A204.1 (cell line): ENCODE results near the gene POU2F3.

Source experiments
- FAIRE-seq: peaks from 2 replicates; lab custom pipeline; 2012; peaks lifted over from hg19 to GRCh38; lab: Jason Lieb, UNC

POU2F3 gene

DNA sequence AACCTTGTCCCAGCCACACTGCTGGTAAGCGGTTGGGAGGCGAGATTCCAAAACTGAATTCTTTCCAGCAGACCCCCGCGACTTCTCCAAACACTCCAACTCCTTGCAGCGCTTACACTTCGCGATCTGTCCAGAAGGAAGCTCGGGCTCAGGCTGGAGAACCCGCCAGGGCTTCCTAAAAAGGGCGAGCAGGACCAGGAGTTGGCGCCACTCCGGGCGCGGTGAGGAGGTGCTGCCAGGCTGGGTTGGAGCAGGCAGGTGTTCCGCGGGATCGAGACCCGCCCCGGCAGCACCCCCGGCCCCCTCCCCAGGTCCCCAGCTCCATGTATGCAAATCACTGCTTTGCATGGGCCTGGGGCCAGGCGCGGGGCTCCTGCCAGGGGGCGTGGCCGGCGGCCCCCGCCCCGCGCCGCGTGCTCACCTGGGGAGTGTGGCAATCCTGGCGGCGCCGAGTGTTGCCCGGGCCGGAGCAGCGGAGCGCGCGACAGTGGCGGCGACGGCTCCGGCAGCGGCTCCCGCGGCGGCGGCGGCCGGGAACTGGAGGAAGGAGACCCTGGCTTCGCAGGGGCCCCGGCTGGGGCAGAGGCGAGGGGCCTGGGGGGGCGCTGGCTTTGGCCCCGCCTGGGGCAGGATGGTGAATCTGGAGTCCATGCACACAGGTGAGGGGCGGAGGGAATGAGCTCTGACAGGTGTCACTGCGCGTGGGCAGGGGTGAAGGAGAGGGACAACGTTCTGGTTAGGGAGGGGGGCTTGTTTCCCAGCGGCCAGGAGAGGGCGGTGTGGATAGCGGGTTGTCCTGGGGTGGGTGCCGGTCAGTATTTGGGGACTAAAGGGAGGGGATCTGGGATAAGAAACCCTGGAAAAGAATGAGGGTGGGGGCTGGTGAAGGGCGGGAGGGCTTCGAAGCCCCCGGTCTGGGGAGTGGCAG, at the start of gene POU2F3:
POU2F3 (plus strand) TSS at position 428 of the 928 bp plus-strand sequence; CDS start at position 632, 204 bp downstream.
- FAIRE-seq, result no peak

- FAIRE-seq, result no peak
These were observed 48.9 kb upstream of the POU2F3 start for GRCh38 chr11:120191058-120191457.

GRCh38 chr11:120192831-120193625, 46.9 kb upstream of the POU2F3 start:
- no peak for FAIRE-seq

DNA sequence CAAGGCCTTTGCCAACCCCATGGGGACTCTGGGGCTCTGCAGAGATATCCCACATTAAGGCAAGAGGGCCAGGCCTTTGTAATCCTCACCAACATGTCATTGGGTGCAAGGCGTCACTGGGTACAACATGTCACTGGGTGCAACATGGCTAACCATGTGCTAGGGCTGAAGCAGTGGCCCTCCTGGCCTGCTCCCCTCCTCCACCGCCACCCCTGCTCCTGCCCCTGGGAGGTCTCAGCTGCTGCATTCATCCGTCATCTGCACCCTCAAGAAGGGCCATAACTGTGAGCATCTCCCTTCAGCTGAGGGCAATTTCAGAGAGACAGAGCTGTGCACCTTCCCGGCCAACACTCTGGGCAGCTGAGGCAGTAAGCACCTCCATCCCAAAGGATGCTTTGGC, 45.8 kb upstream of the POU2F3 start:
- FAIRE-seq, result no peak

DNA sequence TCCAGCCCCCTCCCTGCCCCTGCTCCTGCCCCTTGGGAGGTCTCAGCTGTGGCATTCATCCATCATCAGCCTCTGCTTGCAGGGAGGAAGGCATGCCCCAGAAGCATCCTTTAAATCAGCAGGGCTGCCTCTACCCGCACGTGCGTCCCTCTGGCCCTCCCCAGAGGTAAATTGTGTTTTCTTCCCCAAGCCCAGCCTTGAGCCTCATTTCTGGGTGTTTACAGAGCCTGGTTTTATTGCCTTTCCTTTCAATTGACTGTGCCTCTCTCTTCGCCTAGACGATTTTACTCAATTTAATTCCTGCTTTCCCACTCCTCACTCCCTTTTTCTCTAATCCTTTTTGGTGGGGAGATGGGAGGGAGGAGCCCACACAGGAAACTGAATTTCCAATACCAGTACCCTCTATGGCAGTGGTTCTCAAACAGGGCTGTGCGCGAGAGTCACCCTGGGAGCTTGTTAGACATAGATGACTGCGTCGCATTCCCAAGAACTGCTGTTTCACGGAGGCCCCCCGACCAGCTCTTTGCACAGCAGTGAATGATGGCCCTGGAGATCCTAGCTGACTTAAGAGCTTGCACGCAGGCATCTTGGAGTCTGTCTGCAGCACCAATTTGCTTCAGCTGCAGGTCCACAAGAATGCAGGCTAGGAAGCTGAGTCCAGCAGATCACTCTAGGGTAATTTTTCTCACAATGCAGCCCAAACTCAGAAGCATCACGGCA, 44.2 kb upstream of the POU2F3 start:
- FAIRE-seq, result no peak

DNA sequence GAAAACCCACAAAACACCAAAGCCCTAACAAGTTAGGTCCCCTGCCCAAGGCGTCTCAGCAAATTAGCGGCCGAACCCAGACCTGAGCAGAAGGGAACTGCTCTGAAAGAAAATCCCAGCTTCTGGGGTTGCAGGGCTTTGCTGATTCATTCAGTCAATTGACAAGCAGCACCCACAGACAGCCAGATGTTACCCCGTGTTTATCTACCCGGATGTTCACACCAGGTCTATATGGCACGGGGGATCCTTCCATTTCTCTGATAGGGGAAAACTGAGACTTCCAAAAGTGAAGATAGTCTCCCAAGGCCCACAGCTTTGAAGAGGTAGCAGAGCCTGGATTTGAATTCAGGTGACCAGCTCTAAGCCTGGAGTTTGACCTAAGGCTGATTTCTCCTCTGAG, 43.1 kb upstream of the POU2F3 start:
- no peak for FAIRE-seq

DNA sequence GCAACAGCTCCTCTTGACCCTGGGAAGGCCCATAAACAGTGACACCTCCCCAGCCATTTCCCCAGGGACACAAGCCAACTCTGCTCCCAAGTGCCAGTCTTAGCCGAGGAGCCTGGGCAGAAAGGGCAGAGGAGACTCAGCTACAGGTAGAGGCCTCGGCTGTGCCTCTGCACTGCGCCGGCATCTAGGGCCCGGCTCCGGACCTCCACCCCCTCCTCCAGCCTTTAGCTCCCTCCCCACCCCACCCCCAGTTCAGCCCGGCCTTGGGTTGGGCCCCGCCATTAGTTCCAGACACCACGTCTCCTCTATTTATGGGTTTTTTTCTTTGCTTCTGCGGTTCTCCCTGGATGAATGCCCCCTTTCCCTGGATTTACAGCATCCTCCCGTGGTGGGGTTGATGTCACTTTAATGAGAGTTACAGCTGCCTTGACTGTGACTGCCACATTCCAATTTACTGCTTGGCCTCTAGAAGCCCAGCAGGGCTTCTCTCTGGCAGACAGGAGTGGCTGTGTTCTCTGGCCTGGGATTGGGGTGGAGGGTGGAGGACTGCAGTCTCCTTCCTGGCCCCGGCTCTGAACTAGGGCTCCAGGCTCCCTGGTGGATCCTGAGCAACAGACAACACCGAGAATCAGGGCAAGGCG, 42.6 kb upstream of the POU2F3 start:
- FAIRE-seq, result no peak

DNA sequence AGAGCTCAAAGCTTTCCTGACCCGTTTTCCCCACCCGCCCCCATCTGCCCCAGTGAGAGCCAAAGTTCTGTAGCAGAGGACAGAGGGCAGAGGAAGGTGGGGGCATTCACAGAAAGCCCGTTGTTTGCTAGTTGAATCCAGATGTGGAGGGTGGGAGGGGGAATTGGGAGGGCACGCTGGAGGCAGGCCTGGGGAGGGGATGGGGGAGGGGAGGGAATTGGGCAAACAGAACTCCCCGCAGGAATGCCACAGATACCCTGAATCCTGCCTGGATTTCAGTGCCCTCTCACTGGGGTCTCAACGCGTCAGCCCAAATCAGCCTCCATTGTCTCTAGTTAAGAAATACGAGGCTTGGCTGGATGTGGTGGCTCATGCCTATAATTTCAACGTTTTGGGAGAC, 42.0 kb upstream of the POU2F3 start:
- no peak for FAIRE-seq

DNA sequence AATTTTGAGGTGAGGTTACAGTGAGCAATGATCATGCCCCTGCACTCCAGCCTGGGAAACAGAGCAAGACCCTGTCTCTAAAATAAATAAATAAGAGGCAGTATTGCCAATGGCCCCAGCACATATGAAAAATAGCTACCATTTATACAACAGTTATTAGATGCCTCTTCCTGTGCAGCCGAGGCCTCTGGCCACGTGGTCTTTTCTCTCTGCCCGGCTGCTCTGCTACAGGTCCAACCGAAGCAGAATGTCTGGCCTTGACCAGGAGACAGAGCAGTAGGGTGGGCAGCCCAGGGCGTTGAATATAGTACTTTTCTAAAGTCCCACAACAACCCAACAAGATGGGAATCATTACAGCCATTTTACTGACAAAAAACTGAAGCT, 41.5 kb upstream of the POU2F3 start:
- no peak for FAIRE-seq

GRCh38 chr11:120198787-120199469, 41.0 kb upstream of the POU2F3 start:
- FAIRE-seq, result no peak

DNA sequence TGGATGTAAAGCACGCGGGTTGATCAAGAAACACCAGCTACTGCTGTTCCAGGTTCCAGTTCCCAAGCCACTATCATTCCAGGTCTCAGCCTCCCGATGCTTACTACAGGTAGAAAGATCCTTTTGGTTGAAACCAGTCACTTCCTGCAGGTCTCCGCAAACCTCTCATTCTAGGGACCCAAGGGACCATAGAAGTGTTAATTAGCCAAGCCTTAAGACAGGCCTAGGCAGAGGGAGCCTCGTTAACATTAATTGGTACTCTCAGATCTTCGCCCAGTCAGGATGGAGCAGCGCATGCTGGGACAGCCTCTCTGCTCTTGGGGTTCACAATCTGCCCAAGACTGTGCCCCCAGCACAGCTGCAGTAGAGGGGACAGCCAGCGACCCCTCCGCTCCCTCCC, 40.3 kb upstream of the POU2F3 start:
- FAIRE-seq, result no peak

- FAIRE-seq, result no peak
These were observed 39.3 kb upstream of the POU2F3 start for GRCh38 chr11:120200677-120201076.

DNA sequence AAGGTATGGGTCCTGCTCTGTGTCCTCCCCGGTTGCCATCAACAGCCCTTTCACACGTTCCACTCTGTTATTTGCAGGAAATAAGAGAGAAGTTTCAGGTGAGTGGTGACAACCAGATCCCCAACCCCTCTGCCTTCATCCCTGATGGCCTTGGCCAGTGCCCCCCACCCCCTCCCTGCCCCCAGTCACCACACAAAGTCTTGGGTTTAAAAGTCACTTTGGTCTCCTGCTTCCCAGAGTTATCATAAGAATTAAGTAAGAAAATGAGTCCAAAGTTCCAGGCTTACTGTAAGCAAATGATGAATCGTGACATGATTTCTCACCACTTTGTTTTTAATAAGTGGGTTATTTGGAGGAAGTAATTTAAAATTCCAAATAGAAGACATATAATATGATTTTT, 38.3 kb upstream of the POU2F3 start:
- no peak for FAIRE-seq

- no peak for FAIRE-seq
These were observed 36.3 kb upstream of the POU2F3 start for GRCh38 chr11:120203626-120204025.

- no peak for FAIRE-seq
These were observed 34.3 kb upstream of the POU2F3 start for GRCh38 chr11:120205596-120206161.

- FAIRE-seq, result no peak
These were observed 32.4 kb upstream of the POU2F3 start for GRCh38 chr11:120207512-120207911.

GRCh38 chr11:120208001-120208441, 31.9 kb upstream of the POU2F3 start:
- no peak for FAIRE-seq

- FAIRE-seq, result no peak
These were observed 31.2 kb upstream of the POU2F3 start for GRCh38 chr11:120208777-120209176.

DNA sequence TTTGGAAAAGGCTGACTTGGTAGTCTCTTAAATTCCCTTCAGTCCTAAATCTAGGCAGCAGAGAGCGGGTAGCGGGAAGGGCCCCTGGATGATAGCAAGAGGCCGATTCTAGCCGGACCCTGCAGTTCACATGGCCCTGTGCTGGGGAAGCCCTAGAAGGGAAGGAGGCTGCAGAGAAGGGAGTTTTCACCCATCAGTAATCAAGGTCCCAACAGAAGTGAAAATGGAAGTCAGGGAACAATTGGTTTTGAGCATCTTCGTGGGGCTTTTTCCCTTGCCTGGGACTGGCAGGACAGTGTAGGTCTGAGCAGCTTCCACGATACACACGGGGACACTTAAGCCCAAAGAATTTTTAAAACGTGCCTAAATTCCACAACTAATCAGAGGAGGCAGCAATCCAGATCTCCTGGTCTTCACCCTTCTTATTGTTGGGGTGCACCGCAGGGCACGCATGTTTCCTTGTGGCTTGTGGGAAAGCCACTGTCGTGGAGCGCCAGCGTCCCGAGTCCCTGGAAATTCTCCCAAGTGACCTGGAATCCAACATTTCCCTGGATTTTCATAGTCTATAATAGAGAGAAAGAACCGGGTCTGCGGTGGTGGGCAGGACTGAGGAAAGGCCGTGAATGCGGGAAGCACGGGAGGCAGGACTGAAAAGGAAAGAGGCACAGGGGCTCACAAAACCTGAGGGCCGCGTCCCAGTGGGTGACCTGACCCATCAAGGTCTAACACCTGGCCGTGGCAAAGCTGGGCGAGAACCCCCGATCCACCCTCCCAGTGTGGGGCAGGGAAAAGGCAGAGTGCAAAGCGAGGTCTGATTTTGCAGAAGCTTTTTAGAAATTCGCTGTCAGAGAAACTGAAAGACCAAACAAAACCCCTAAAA, 30.0 kb upstream of the POU2F3 start:
- no peak for FAIRE-seq
